ENCODE data around the gene SLC25A18.
"Not testable (repeated sequence)": the region's sequence is repeated elsewhere in the genome, so short reads cannot be mapped to it uniquely, and the experiment has no call there.

SLC25A18 gene

GRCh38 chr22:17562906-17563870 is at the start of gene SLC25A18:
SLC25A18 (plus strand) TSS chr22:17563498; CDS start chr22:17579945, 16,447 bp downstream.
- no peak for DNase-seq

GRCh38 chr22:17513612-17514011 is 49.7 kb upstream of the SLC25A18 start:
- DNase-seq: no peak

DNA sequence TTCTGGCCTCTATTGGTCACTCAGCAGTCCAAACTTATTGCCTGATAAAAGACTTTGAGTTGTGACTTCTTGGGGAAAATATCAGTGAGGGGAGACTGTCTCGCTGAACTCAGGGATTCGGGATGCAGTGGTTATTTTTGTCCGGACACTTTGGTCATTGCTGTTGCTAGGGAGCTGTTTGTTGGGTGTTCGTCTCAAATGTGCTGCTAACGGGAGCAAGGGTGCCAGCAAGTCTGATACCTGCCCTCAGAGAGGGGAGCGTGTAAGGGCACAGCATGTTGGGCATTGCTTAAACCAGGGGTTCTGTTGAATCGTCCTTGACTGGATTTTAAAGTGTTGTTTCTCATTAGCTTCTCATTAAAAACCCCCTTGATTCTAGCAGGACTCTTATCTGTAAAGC is 49.2 kb upstream of the SLC25A18 start:
- no peak for DNase-seq

DNA sequence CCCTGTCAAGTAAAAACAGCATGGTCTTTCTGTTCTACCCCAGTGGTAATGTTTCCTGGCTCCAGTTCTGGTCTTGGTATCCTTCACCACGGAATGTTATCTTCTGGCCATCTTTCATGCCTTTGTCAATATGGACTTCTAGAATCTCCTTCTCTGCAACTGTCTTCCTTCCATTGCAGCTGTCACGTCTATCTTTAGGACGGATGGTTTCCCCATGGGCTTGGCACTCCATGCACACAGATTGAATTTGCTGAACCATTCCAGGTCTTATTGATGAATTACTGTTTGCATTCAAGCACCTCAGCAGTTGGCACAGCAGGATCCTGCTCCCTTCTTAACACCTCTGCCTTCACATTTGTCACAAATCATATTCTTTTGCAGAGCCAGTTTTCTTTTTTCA is 44.9 kb upstream of the SLC25A18 start:
- no peak for DNase-seq

DNA sequence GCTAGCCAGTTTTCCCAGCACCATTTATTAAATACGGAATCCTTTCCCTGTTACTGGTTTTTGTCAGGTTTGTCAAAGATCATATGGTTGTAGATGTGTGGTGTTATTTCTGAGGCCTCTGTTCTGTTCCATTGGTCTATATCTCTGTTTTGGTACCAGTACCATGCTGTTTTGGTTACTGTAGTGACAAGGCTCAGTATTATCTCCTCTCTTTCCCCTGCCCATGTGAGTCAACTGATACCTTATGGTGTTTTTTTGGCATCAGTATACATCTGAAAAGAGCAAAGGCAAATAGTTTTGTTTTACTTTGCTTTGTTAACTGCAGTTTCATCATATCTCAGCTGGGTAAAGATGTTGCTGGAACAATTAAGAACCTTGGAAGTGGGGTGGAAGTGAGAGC is 41.3 kb upstream of the SLC25A18 start:
- DNase-seq: not testable (repeated sequence)

DNA sequence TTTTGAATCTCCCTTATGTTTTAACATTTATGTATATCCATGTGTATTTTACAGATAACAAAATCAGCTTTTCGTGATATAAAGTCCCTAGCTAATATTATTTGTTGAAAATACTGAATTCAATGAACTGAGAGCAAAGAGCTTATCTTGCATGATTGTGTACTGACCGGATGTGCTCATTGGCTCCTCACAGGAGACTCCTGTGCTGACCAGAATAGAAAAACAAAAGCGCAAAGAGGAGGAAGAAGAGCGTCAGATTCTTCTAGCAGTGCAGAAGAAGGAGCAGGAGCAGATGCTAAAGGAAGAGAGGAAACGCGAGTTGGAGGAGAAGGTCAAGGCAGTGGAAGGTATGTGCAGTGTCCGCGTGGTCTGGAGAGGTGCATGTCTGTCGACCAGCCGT is 39.4 kb upstream of the SLC25A18 start:
- DNase-seq: no peak

GRCh38 chr22:17536269-17536668 is 27.0 kb upstream of the SLC25A18 start:
- DNase-seq: no peak

GRCh38 chr22:17537155-17537554 is 26.1 kb upstream of the SLC25A18 start:
- no peak for DNase-seq

GRCh38 chr22:17540481-17540880 is 22.8 kb upstream of the SLC25A18 start:
- no peak for DNase-seq

- no peak for DNase-seq
Measured at GRCh38 chr22:17541476-17541875, 21.8 kb upstream of the SLC25A18 start.

GRCh38 chr22:17542452-17542851 is 20.8 kb upstream of the SLC25A18 start:
- no peak for DNase-seq

- no peak for DNase-seq
Measured at GRCh38 chr22:17548010-17548755, 15.1 kb upstream of the SLC25A18 start.

GRCh38 chr22:17548756-17549035 is 14.6 kb upstream of the SLC25A18 start:
- no peak for DNase-seq

DNA sequence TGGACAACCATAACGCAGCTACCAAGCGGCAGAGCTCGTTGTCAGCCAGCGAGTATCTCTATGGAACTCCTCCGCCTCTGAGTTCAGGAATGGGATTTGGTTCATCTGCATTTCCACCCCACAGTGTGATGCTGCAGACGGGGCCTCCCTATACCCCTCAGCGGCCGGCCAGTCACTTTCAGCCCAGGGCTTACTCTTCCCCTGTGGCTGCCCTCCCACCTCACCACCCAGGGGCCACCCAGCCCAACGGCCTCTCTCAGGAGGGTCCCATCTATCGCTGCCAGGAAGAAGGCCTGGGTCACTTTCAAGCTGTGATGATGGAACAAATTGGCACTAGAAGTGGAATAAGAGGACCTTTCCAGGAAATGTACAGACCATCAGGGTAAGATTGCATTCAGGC is 14.1 kb upstream of the SLC25A18 start:
- DNase-seq: no peak

- DNase-seq: no peak
Measured at GRCh38 chr22:17549655-17550054, 13.6 kb upstream of the SLC25A18 start.

- no peak for DNase-seq
Measured at GRCh38 chr22:17552737-17553136, 10.6 kb upstream of the SLC25A18 start.

GRCh38 chr22:17554814-17555213 is 8.5 kb upstream of the SLC25A18 start:
- DNase-seq: no peak

GRCh38 chr22:17559188-17559587 is 4.1 kb upstream of the SLC25A18 start:
- DNase-seq: no peak

DNA sequence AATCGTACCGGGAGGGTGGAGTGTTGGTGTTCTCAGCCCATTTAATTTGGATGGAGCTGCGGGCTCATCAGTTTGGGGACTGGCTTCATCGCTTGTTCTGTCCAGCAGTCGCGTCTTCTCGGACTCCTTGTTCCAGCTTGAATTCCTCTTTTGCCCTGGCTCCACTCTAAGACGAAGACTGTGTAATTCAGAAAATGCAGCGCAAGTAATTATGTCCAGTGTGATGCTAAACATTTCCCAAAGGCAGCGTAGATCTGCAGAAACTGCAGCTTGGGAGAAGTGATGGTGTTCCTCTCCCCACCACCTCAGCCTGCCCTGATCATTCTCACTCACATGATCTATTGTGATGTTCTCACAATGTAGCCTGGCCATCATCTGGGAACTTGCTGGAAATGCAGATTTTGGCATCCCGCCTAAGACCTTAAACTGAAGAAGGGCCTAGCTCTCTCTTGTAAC is 666 bp downstream of the SLC25A18 start:
- no peak for DNase-seq

- not testable (repeated sequence) for DNase-seq
Measured at GRCh38 chr22:17566016-17566687, 2.9 kb downstream of the SLC25A18 start.

DNA sequence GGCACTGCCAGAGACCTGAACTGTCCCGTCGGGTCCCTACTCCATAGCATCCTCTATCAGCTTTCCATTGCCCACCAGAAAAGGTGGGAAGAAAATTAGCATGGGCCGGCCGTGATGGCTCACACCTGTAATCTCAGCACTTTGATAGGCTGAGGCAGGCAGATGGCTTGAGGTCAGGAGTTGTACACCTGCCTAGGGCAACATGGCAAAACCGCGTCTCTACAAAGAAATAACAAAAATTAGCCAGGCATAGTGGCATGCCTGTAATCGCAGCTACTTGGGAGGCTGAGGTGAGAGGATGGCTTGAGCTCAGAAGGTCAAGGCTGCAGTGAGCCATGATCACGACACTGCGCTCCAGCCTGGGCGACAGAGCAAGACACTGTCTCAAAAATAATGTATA is 3.5 kb downstream of the SLC25A18 start:
- DNase-seq: no peak

GRCh38 chr22:17569971-17570511 is 6.7 kb downstream of the SLC25A18 start:
- no peak for DNase-seq
